Endodermal cell (in vitro differentiated cells): Measurements from ENCODE around the gene HRH2. TPM values are rescaled to one million over a fixed set of nuclear protein-coding genes. Genes with fewer than 3 reads are reported as not detected.
A peak's percentile ranks its signal among the peaks of the same experiment; 100 is the strongest.
"Not testable (repeated sequence)": the region's sequence is repeated elsewhere in the genome, so short reads cannot be mapped to it uniquely, and the experiment has no call there.

Experiments used
- DNase-seq: peaks from one replicate; pipeline ENCODE4 v3.0.0-alpha.2; 2017
- H3K27ac ChIP-seq: 2 replicates; pipeline ENCODE4 v1.5.1; 2013; ENCODE audit warnings: mild to moderate bottlenecking, low read depth, low read length, moderate library complexity
- H3K27me3 ChIP-seq: 2 replicates; pipeline ENCODE4 v1.6.1; 2013; ENCODE audit warnings: mild to moderate bottlenecking, low read length, moderate library complexity; ENCODE audit not compliant: insufficient read depth, control insufficient read depth, poor library complexity, severe bottlenecking
- H3K36me3 ChIP-seq: 2 replicates; pipeline ENCODE4 v1.7.0; 2013; ENCODE audit warnings: mild to moderate bottlenecking, low read length, moderate library complexity; ENCODE audit not compliant: control insufficient read depth, insufficient read depth
- H3K4me1 ChIP-seq: one replicate; pipeline ENCODE4 v1.7.0; 2013; ENCODE audit warnings: low read length; ENCODE audit not compliant: control insufficient read depth, insufficient read depth
- H3K4me3 ChIP-seq: 2 replicates; pipeline ENCODE4 v1.5.1; 2013; ENCODE audit warnings: mild to moderate bottlenecking, low read length, moderate library complexity
- H3K9ac ChIP-seq: 2 replicates; pipeline ENCODE4 v1.6.1; 2013; ENCODE audit warnings: mild to moderate bottlenecking, low read length, moderate library complexity; ENCODE audit not compliant: poor library complexity, severe bottlenecking; ENCODE audit errors: extremely low read depth
- H3K9me3 ChIP-seq: 2 replicates; pipeline ENCODE4 v1.6.1; 2013; ENCODE audit warnings: mild to moderate bottlenecking, low read length, moderate library complexity; ENCODE audit not compliant: control insufficient read depth
- H3K27ac Mint-ChIP-seq: 2 replicates; pipeline ENCODE4 v1.8.0; 2020; ENCODE audit warnings: mixed read lengths
- H3K27me3 Mint-ChIP-seq: 2 replicates; pipeline ENCODE4 v1.8.0; 2021; ENCODE audit warnings: mild to moderate bottlenecking, mixed read lengths; ENCODE audit not compliant: insufficient read depth
- H3K36me3 Mint-ChIP-seq: 2 replicates; pipeline ENCODE4 v1.8.0; 2020; ENCODE audit warnings: low read depth, mixed read lengths
- H3K4me1 Mint-ChIP-seq: 2 replicates; pipeline ENCODE4 v1.8.0; 2020; ENCODE audit warnings: mixed read lengths
- H3K4me3 Mint-ChIP-seq: 2 replicates; pipeline ENCODE4 v1.8.0; 2020; ENCODE audit warnings: mild to moderate bottlenecking, moderate library complexity, mixed read lengths
- H3K9me3 Mint-ChIP-seq: 2 replicates; pipeline ENCODE4 v1.8.0; 2020; ENCODE audit warnings: mild to moderate bottlenecking, mixed read lengths
- WGBS, 2 experiments: methylation state at CpG; one replicate each; pipeline versions ENCODE4 v1.1.5 to v1.1.7; 2013; ENCODE audit warnings: missing lambda C conversion rate in 2 of 2, mixed read lengths in 1 of 2; ENCODE audit not compliant: insufficient coverage in 1 of 2, insufficient read length in 1 of 2; 5-methylcytosine and 5-hydroxymethylcytosine counted together
- total RNA-seq, 2 donors: library from RNA; stranded (reverse); fragmentation: NEBNext Ultra II Directional in 1 of 2; extraction: Animal tissue kit (Norgen Biotek cat#: 25700) in 1 of 2; gene quantifications; 2 replicates in 1 of 2; 3 replicates in 1 of 2; pipeline ENCODE4 v1.2.1, GENCODE V29; 2021
- TF ChIP-seq, protein P1 (sequence below): fragments of 200-600 bp; sonication (generic); conservative IDR thresholded peaks from 2 replicates; pipeline ENCODE4 v1.5.0; 2021; ENCODE audit warnings: antibody characterized with exemption, mild to moderate bottlenecking

The HRH2 gene
- total RNA-seq, 2 donors from 2014 or later: 2.1 to 3.3 TPM

DNA sequence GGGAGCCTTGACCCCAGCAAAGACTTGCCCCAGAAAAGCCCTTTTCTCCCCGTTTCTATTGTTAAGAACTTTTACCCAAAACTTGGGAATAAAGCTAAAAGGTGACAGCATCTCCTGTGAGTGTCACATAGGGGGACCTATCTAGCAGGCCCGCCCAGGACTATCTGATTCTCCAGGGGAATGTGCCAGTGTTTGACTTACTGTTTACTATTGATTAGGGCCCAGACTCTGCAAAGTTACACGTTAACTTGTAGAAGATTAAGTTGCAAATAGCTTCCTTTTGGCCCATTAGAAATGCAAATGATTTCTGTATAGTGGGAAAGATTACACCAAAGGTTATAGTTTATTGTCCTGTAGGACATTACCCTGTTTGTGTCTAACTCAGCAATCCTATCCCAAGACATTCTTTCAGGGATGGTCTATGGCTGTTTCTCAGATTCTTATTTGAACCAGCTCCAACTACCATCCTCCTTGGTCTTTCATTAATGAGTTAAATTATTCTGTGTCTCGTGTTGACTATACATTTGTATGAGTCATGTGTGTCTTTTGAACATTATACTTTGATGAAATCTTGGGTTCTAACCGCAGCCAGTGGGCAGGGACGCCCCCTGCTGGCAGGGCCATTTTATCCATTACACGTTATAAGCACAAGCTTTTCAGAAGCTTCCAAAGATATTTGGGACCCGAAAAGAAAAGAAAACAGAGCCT, 60.7 kb downstream of the HRH2 start:
- peak overlapping the region; percentile 61 for H3K4me3 ChIP-seq
- no peaks in the 10 kb centered on the region for H3K36me3 ChIP-seq
- Mint-ChIP-seq H3K4me3 (no peak overlapping the region), H3K36me3 (peaks cover 11% of the 10 kb centered on the region), H3K9me3 (peaks cover 42% of the 10 kb centered on the region), H3K4me1 (peaks cover 3% of the 10 kb centered on the region), H3K27me3 (peaks cover 10% of the 10 kb centered on the region), H3K27ac (no peak overlapping the region)
- no peak overlapping the region for H3K27ac ChIP-seq
- peaks cover 5% of the 10 kb centered on the region for H3K4me1 ChIP-seq
- 43 to 53% methylated on average over 4 to 8 of the region's 8 CpGs for WGBS, 2 experiments
- H3K9ac ChIP-seq: no peak overlapping the region
- H3K9me3 ChIP-seq: peaks cover 43% of the 10 kb centered on the region
- DNase-seq: peak; percentile 79
- TF ChIP-seq, protein P1, sequence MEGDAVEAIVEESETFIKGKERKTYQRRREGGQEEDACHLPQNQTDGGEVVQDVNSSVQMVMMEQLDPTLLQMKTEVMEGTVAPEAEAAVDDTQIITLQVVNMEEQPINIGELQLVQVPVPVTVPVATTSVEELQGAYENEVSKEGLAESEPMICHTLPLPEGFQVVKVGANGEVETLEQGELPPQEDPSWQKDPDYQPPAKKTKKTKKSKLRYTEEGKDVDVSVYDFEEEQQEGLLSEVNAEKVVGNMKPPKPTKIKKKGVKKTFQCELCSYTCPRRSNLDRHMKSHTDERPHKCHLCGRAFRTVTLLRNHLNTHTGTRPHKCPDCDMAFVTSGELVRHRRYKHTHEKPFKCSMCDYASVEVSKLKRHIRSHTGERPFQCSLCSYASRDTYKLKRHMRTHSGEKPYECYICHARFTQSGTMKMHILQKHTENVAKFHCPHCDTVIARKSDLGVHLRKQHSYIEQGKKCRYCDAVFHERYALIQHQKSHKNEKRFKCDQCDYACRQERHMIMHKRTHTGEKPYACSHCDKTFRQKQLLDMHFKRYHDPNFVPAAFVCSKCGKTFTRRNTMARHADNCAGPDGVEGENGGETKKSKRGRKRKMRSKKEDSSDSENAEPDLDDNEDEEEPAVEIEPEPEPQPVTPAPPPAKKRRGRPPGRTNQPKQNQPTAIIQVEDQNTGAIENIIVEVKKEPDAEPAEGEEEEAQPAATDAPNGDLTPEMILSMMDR: peak; percentile 98
- no peaks in the 10 kb centered on the region for H3K27me3 ChIP-seq

DNA sequence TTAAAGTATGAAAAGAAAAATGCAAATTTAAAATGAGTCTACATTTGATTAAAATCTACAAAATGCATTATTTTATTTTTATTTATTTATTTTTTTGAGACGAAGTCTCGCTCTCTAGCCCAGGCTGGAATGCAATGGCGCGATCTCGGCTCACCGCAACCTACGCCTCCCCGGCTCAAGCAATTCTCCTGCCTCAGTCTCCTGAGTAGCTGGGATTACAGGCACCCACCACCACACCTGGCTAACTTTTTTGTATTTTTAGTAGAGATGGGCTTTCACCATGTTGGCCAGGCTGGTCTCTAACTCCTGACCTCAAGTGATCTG, 61.2 kb downstream of the HRH2 start:
- peaks cover 11% of the 10 kb centered on the region for H3K36me3 Mint-ChIP-seq
- WGBS, 2 experiments: 95 to 98% methylated on average over 6 to 8 of the region's 8 CpGs
- not testable (repeated sequence) for H3K4me3 Mint-ChIP-seq

DNA sequence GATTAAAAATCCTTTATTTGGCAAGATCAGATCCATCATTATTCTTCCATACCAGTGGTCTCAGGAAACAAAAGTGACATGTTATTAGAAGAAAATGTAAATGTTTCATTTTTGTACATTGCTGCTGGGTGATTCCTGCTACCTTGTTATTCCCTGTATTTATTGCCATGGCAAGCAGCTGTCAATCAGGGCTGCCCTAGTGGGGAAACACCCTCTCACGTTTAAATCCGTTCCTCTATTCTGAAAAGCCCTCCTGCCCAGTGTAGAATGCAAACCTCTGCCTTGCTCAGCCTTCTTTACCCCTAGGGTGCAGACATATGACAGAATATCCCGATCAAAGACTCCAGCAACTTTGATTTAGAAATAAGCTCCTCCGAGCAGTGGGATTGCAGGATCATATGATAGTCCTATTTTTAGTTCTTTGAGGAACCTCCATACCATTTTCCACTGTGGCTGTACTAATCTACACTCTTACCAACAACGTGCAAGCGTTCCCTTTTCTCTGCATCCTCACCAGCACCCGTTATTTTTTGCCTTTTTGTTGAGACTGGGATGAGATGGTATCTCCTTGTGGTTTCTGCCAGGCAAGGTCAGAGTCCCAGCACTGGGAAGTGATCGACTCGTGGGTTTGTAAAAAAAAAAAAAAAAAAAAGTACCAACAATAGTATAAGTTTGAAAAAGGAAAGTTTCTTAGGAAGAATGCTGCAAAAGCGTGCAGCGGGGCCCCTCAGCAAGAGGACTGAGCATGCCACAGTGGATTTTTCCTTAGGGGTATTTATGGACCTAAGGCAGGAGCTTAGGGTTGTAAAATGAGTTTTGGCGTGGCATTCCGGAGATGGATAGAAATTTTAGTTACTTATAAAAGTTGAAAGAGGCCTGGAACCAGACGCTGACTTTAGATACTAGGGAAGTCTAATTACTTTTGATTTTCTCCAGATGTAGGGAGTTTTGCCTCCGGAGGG, 66.7 kb downstream of the HRH2 start:
- no peaks in the 10 kb centered on the region for H3K27me3 ChIP-seq
- H3K27ac Mint-ChIP-seq: no peak overlapping the region
- TF ChIP-seq, protein P1: no peak
- H3K4me1 ChIP-seq: no peaks in the 10 kb centered on the region
- H3K4me3 ChIP-seq: no peak overlapping the region
- H3K4me1 Mint-ChIP-seq: peaks cover 5% of the 10 kb centered on the region
- H3K36me3 ChIP-seq: no peaks in the 10 kb centered on the region
- no peak overlapping the region for H3K4me3 Mint-ChIP-seq
- H3K9ac ChIP-seq: no peak overlapping the region
- peak; percentile 16 for DNase-seq
- peaks cover 8% of the 10 kb centered on the region for H3K9me3 ChIP-seq
- H3K27me3 Mint-ChIP-seq: peaks cover 12% of the 10 kb centered on the region
- no peaks in the 10 kb centered on the region for H3K36me3 Mint-ChIP-seq
- 87 to 88% methylated on average over 11 to 15 of the region's 15 CpGs for WGBS, 2 experiments
- H3K9me3 Mint-ChIP-seq: peaks cover 4% of the 10 kb centered on the region
- H3K27ac ChIP-seq: no peak overlapping the region

More for the DNA sequence above, 61.2 kb downstream of the HRH2 start:
- H3K27me3 ChIP-seq, H3K9ac ChIP-seq, H3K36me3 ChIP-seq, H3K4me3 ChIP-seq, DNase-seq, H3K27ac Mint-ChIP-seq, H3K27me3 Mint-ChIP-seq, H3K4me1 Mint-ChIP-seq, H3K27ac ChIP-seq, H3K4me1 ChIP-seq: not testable (repeated sequence)
- peaks cover 37% of the 10 kb centered on the region for H3K9me3 Mint-ChIP-seq
- peaks cover 38% of the 10 kb centered on the region for H3K9me3 ChIP-seq
